DND-41 (cell line): ENCODE results near the gene SPATA46.

ENCODE experiments used
- ATAC-seq: fragments of 200-7000 bp; cut with Tn5 transposase; 3 replicates; pipeline ENCODE4 v1.9.1; 2021; ENCODE audit warnings: low read depth; ENCODE audit not compliant: insufficient read depth
- DNase-seq: peaks from one replicate; pipeline ENCODE4 v3.0.0-alpha.2; 2020
- H2AFZ ChIP-seq: 2 replicates; pipeline ENCODE4 v1.6.0; 2012; ENCODE audit warnings: low read depth, low read length
- H3K27ac ChIP-seq: 2 replicates; pipeline ENCODE4 v1.5.1; 2012; ENCODE audit warnings: low read length, inconsistent platforms
- H3K27me3 ChIP-seq: fragments of 200-600 bp; sonication (generic); 2 replicates; pipeline ENCODE4 v1.6.0; 2012; ENCODE audit warnings: low read length, mild to moderate bottlenecking, inconsistent platforms; ENCODE audit not compliant: insufficient read depth, poor library complexity
- H3K36me3 ChIP-seq: 2 replicates; pipeline ENCODE4 v1.5.1; 2012; ENCODE audit warnings: low read length, inconsistent platforms; ENCODE audit not compliant: insufficient read depth
- H3K4me1 ChIP-seq: 2 replicates; pipeline ENCODE4 v1.5.1; 2012; ENCODE audit warnings: mild to moderate bottlenecking, low read length; ENCODE audit not compliant: insufficient read depth
- H3K4me2 ChIP-seq: 2 replicates; pipeline ENCODE4 v1.6.0; 2012; ENCODE audit warnings: mild to moderate bottlenecking, moderate library complexity, low read length, inconsistent platforms; ENCODE audit not compliant: insufficient read depth
- H3K4me3 ChIP-seq, 2 experiments: fragments of 200-600 bp in 1 of 2; shearing (Covaris generic) in 1 of 2; 2 replicates each; pipeline ENCODE4 v1.5.1; 2012 to 2016; ENCODE audit warnings: inconsistent platforms in 2 of 2, low read length in 2 of 2, mild to moderate bottlenecking in 2 of 2, low read depth in 1 of 2, moderate library complexity in 1 of 2
- H3K79me2 ChIP-seq: 2 replicates; pipeline ENCODE4 v1.6.0; 2012; ENCODE audit warnings: low read length, inconsistent platforms; ENCODE audit not compliant: insufficient read depth
- H3K9ac ChIP-seq: 2 replicates; pipeline ENCODE4 v1.6.0; 2012; ENCODE audit warnings: low read depth, mild to moderate bottlenecking, inconsistent platforms, low read length, moderate library complexity
- H3K9me3 ChIP-seq: 2 replicates; pipeline ENCODE4 v1.5.1; 2012; ENCODE audit warnings: low read length, moderate library complexity, mild to moderate bottlenecking, inconsistent platforms; ENCODE audit not compliant: insufficient read depth, severe bottlenecking
- H4K20me1 ChIP-seq: 2 replicates; pipeline ENCODE4 v1.6.0; 2012; ENCODE audit warnings: low read length; ENCODE audit not compliant: insufficient read depth
- CTCF ChIP-seq: IDR thresholded peaks from 2 replicates; pipeline ENCODE4 v1.5.1; 2012; ENCODE audit warnings: borderline replicate concordance, low read length, moderate library complexity, mild to moderate bottlenecking; ENCODE audit not compliant: poor library complexity, severe bottlenecking; ENCODE audit errors: extremely low read depth
- EZH2 ChIP-seq: IDR thresholded peaks from 3 replicates; pipeline ENCODE4 v1.6.1; 2012; ENCODE audit warnings: borderline replicate concordance, low read depth, mild to moderate bottlenecking, moderate library complexity, low read length, inconsistent platforms; ENCODE audit not compliant: severe bottlenecking

Gene SPATA46

DNA sequence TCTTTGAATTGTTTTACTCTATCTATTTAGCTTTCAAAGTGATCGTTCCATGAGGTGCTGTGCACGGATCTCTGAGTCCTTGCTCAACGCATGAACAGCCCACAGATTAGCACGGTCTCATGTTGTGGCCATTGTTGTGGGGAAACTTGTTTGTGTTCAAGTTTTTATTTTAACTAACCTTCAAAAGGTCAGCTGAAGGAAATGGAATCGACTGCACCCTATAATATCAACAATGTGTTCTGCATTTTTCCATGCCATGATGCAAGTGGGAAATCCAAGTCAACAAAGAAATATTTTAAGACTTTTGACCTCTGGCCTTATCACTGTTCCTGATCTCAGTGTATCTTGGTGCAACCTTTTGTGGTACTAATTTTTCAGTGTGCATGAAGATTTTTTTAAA lies 29.1 kb upstream of the SPATA46 start:
- no peak overlapping the region for H3K4me2 ChIP-seq
- no peak overlapping the region for H3K4me3 ChIP-seq
- H3K9me3 ChIP-seq = no peaks in the 10 kb centered on the region
- no peak overlapping the region for H3K9ac ChIP-seq
- H3K27ac ChIP-seq = no peak overlapping the region
- ATAC-seq (no peak), DNase-seq (no peak)
- H3K4me1 ChIP-seq = no peaks in the 10 kb centered on the region
- no peaks in the 10 kb centered on the region for H4K20me1 ChIP-seq
- no peak overlapping the region for H2AFZ ChIP-seq
- TF ChIP-seq EZH2 = no peak
- no peak for TF ChIP-seq CTCF
- no peaks in the 10 kb centered on the region for H3K79me2 ChIP-seq
- H3K36me3 ChIP-seq = no peaks in the 10 kb centered on the region
- H3K27me3 ChIP-seq = peaks cover 12% of the 10 kb centered on the region

DNA sequence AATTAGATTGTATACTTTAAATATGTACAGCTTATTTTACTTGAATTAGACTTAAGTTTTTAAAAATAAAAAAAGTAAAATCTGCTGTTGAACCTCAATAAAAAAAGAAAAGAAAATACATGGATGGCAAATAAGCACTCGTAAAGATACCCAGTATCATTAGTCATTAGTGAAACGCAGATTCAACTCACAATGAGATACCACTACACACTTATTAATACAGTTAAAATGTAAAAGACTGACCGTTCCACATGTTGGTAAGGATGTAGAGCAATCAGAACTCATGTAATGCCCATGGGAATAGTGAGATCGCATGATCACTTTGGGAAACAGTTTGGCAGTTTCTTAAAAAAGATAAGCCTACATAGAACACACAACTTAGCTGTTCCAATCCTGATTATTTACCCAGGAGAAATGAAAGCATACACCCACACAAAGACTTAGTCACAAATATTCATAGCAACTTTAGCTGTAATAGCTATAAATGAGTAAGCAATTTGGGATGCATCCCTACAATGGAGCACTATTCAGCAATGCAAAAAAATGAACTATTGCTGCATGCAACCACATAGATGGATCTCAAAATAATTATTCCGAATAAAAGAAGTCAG lies 28.0 kb upstream of the SPATA46 start:
- no peak overlapping the region for H2AFZ ChIP-seq
- H3K4me2 ChIP-seq = no peak overlapping the region
- no peaks in the 10 kb centered on the region for H3K79me2 ChIP-seq
- no peaks in the 10 kb centered on the region for H3K9me3 ChIP-seq
- H3K9ac ChIP-seq = no peak overlapping the region
- H3K27ac ChIP-seq = no peak overlapping the region
- DNase-seq (no peak), ATAC-seq (no peak)
- TF ChIP-seq CTCF (no peak), EZH2 (no peak)
- peaks cover 12% of the 10 kb centered on the region for H3K27me3 ChIP-seq
- no peaks in the 10 kb centered on the region for H3K36me3 ChIP-seq
- no peaks in the 10 kb centered on the region for H3K4me1 ChIP-seq
- no peaks in the 10 kb centered on the region for H4K20me1 ChIP-seq
- no peak overlapping the region for H3K4me3 ChIP-seq

DNA sequence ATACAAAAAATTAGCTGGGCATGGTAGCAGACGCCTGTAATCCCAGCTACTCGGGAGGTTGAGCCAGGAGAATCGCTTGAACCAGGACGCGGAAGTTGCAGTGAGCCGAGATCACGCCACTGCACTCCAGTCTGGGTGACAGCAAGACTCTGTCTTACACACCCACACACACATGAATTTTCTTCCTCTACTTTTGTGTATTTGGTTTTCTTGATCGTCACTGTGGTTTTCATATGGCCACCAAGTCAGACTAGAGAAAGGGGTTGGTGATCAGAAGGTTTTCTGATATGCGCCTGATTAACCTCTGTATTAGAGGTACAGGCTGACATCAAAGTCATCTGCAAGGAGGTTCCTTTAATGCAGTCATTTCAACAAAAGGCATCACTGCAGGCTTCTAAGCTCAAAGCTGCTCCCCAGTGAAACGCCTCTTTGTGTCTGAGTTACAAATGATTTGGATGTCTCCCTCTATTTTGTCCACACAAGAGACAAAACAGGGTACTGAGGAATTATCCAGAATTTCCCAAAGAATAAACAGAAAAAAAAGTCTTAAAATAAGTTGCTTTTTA lies 24.2 kb upstream of the SPATA46 start:
- Histone ChIP-seq H3K4me2 (no peak overlapping the region), H3K36me3 (no peaks in the 10 kb centered on the region), H3K27ac (no peak overlapping the region), H3K79me2 (no peaks in the 10 kb centered on the region), H3K4me3 (no peak overlapping the region), H4K20me1 (no peaks in the 10 kb centered on the region), H3K9me3 (no peaks in the 10 kb centered on the region), H3K27me3 (peaks cover 15% of the 10 kb centered on the region), H3K9ac (no peak overlapping the region), H3K4me1 (no peaks in the 10 kb centered on the region), H2AFZ (no peak overlapping the region)
- TF ChIP-seq CTCF = no peak
- TF ChIP-seq EZH2 = no peak
- no peak for DNase-seq
- ATAC-seq = no peak
